Esophagus muscularis mucosa (tissue), 4 donors: Measurements from ENCODE around the gene PIK3R3.

Source experiments
- EP300 ChIP-seq: sonication (generic); formaldehyde crosslinking; IDR thresholded peaks from one replicate; pipeline ENCODE4 v1.6.1; 2017; ENCODE audit warnings: antibody characterized with exemption
- POLR2A ChIP-seq: fragments of 450-650 bp; IDR thresholded peaks from one replicate; pipeline ENCODE4 v1.6.1; 2017; ENCODE audit warnings: antibody characterized with exemption, moderate library complexity, mild to moderate bottlenecking, low read depth
- TF ChIP-seq, protein P1 (sequence below), 3 experiments: fragments of 200-600 bp in 2 of 3; fragments of 450-650 bp in 1 of 3; sonication (generic) in 2 of 3; IDR thresholded peaks; one replicate each; pipeline ENCODE4 v1.5.1; 2017 to 2019; ENCODE audit warnings: antibody characterized with exemption in 3 of 3, mild to moderate bottlenecking in 2 of 3, moderate library complexity in 1 of 3

GRCh38 chr1:46008585-46008984 lies 123.8 kb downstream of the PIK3R3 start:
- TF ChIP-seq, protein P1, sequence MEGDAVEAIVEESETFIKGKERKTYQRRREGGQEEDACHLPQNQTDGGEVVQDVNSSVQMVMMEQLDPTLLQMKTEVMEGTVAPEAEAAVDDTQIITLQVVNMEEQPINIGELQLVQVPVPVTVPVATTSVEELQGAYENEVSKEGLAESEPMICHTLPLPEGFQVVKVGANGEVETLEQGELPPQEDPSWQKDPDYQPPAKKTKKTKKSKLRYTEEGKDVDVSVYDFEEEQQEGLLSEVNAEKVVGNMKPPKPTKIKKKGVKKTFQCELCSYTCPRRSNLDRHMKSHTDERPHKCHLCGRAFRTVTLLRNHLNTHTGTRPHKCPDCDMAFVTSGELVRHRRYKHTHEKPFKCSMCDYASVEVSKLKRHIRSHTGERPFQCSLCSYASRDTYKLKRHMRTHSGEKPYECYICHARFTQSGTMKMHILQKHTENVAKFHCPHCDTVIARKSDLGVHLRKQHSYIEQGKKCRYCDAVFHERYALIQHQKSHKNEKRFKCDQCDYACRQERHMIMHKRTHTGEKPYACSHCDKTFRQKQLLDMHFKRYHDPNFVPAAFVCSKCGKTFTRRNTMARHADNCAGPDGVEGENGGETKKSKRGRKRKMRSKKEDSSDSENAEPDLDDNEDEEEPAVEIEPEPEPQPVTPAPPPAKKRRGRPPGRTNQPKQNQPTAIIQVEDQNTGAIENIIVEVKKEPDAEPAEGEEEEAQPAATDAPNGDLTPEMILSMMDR (IDR thresholded peaks at IDR 0.05) = no peak
- TF ChIP-seq POLR2A (no peak), EP300 (no peak)
